ENCODE data around the gene BTF3.
A peak's percentile ranks its signal among the peaks of the same experiment; 100 is the strongest.

The BTF3 gene

GRCh38 chr5:73497497-73498056 lies 665 bp upstream of the BTF3 start:
- peak overlapping the region; percentile 97 for H3K4me3 ChIP-seq (ENCODE audit: low read length)

GRCh38 chr5:73499187-73499586 lies 945 bp downstream of the BTF3 start:
- H2AFZ ChIP-seq (ENCODE audit: low read length): no peak overlapping the region
- H4K20me1 ChIP-seq (ENCODE audit: insufficient read depth, low read length): peaks cover 19% of the 10 kb centered on the region
- peaks cover 24% of the 10 kb centered on the region; the same call in 1 of the 2 replicates for H3K36me3 ChIP-seq (replicated peaks; ENCODE audit: insufficient read depth, low read length)
- no peaks in the 10 kb centered on the region for H3K9me2 ChIP-seq (replicated peaks; ENCODE audit: insufficient read depth, low read length)
- H3K27ac ChIP-seq (ENCODE audit: low read length): peak overlapping the region; percentile 74; the same call in 1 of the 2 replicates
- H3K4me1 ChIP-seq (ENCODE audit: low read length): peaks cover 17% of the 10 kb centered on the region
- peak overlapping the region; percentile 98 for H3K9ac ChIP-seq (ENCODE audit: low read length)
- peak overlapping the region; percentile 97 for H3K4me3 ChIP-seq (ENCODE audit: low read length)
- H3K27me3 ChIP-seq (replicated peaks; ENCODE audit: insufficient read depth, low read length): no peaks in the 10 kb centered on the region
- no peak for DNase-seq
- H3K9me3 ChIP-seq (replicated peaks; ENCODE audit: insufficient read depth, low read length): no peaks in the 10 kb centered on the region
- no peak for TF ChIP-seq EZH2phosphoT487 (IDR thresholded peaks at IDR 0.05; ENCODE audit: low read length)
- no peak for TF ChIP-seq CTCF (IDR thresholded peaks at IDR 0.05; ENCODE audit: low read length)
- no peak for TF ChIP-seq EZH2 (optimal IDR thresholded peaks at IDR 0.05; ENCODE audit: low read depth, low read length)
- H3K4me2 ChIP-seq (ENCODE audit: low read depth, low read length): peak overlapping the region; percentile 91
- H3F3A ChIP-seq (ENCODE audit: insufficient read depth, low read length): no peaks in the 10 kb centered on the region; the same call in 1 of the 2 replicates
- H3K79me2 ChIP-seq (ENCODE audit: low read length): peaks cover 53% of the 10 kb centered on the region

More at GRCh38 chr5:73497497-73498056, 665 bp upstream of the BTF3 start:
- H3K9ac ChIP-seq (ENCODE audit: low read length): peak overlapping the region; percentile 98
- peaks cover 46% of the 10 kb centered on the region for H3K79me2 ChIP-seq (ENCODE audit: low read length)
- peaks cover 17% of the 10 kb centered on the region for H3K4me1 ChIP-seq (ENCODE audit: low read length)
- no peaks in the 10 kb centered on the region; the same call in 1 of the 2 replicates for H3F3A ChIP-seq (ENCODE audit: insufficient read depth, low read length)
- TF ChIP-seq EZH2 (optimal IDR thresholded peaks at IDR 0.05; ENCODE audit: low read depth, low read length) (no peak), EZH2phosphoT487 (IDR thresholded peaks at IDR 0.05; ENCODE audit: low read length) (no peak), CTCF (IDR thresholded peaks at IDR 0.05; ENCODE audit: low read length) (no peak)
- H2AFZ ChIP-seq (ENCODE audit: low read length): peak overlapping the region; percentile 91
- H3K27ac ChIP-seq (ENCODE audit: low read length): peak overlapping the region; percentile 74
- H3K9me2 ChIP-seq (replicated peaks; ENCODE audit: insufficient read depth, low read length): no peaks in the 10 kb centered on the region
- H3K27me3 ChIP-seq (replicated peaks; ENCODE audit: insufficient read depth, low read length): no peaks in the 10 kb centered on the region
- peaks cover 11% of the 10 kb centered on the region; the same call in 1 of the 2 replicates for H3K36me3 ChIP-seq (replicated peaks; ENCODE audit: insufficient read depth, low read length)
- DNase-seq: no peak
- H3K9me3 ChIP-seq (replicated peaks; ENCODE audit: insufficient read depth, low read length): no peaks in the 10 kb centered on the region
- H3K4me2 ChIP-seq (ENCODE audit: low read depth, low read length): peak overlapping the region; percentile 83
- H4K20me1 ChIP-seq (ENCODE audit: insufficient read depth, low read length): peaks cover 19% of the 10 kb centered on the region

- peaks cover 53% of the 10 kb centered on the region for H3K79me2 ChIP-seq (ENCODE audit: low read length)
- H3F3A ChIP-seq (ENCODE audit: insufficient read depth, low read length): no peaks in the 10 kb centered on the region; the same call in 1 of the 2 replicates
- no peak overlapping the region for H2AFZ ChIP-seq (ENCODE audit: low read length)
- no peaks in the 10 kb centered on the region for H3K27me3 ChIP-seq (replicated peaks; ENCODE audit: insufficient read depth, low read length)
- H3K4me1 ChIP-seq (ENCODE audit: low read length): peaks cover 17% of the 10 kb centered on the region
- H3K9ac ChIP-seq (ENCODE audit: low read length): peak overlapping the region; percentile 98; the same call in 1 of the 2 replicates
- no peaks in the 10 kb centered on the region for H3K9me2 ChIP-seq (replicated peaks; ENCODE audit: insufficient read depth, low read length)
- no peak for TF ChIP-seq CTCF (IDR thresholded peaks at IDR 0.05; ENCODE audit: low read length)
- no peak for TF ChIP-seq EZH2phosphoT487 (IDR thresholded peaks at IDR 0.05; ENCODE audit: low read length)
- TF ChIP-seq EZH2 (optimal IDR thresholded peaks at IDR 0.05; ENCODE audit: low read depth, low read length): no peak
- peak overlapping the region; percentile 91 for H3K4me2 ChIP-seq (ENCODE audit: low read depth, low read length)
- peak overlapping the region; percentile 97 for H3K4me3 ChIP-seq (ENCODE audit: low read length)
- peaks cover 19% of the 10 kb centered on the region for H4K20me1 ChIP-seq (ENCODE audit: insufficient read depth, low read length)
- H3K27ac ChIP-seq (ENCODE audit: low read length): no peak overlapping the region
- H3K9me3 ChIP-seq (replicated peaks; ENCODE audit: insufficient read depth, low read length): no peaks in the 10 kb centered on the region
- DNase-seq: no peak
- peaks cover 25% of the 10 kb centered on the region; the same call in 1 of the 2 replicates for H3K36me3 ChIP-seq (replicated peaks; ENCODE audit: insufficient read depth, low read length)
These were observed 1.5 kb downstream of the BTF3 start for GRCh38 chr5:73499756-73500155.
